ENCODE measurements around the gene OTULIN. TPM values are rescaled to one million over a fixed set of nuclear protein-coding genes. Genes with fewer than 3 reads are reported as not detected.
A peak's percentile ranks its signal among the peaks of the same experiment; 100 is the strongest.

Gene OTULIN
- total RNA-seq, 1 experiment from 2014 or later, result 22.4 TPM

DNA sequence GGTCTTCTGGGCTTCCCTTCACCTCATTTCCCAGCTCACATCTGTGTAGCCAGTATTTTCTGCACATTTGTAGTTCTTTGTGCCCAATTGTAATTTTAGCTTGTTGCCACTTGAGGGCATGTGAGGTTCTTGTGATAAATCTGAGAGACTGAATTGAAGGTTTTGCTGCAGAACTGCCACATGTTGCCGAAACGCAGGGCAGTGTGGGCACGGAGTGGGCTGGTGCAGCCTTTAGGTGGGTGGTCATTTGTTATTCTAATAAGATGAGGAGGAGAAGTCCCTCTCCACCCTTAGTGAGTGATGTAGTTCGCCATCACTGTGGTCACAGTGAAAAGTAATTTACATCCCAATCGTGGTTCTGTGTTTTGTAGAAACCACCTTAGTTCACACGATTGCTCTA is 21.2 kb downstream of the OTULIN start:
- H3K4me3 ChIP-seq (ENCODE audit: low read length), result no peak overlapping the region
- H3K4me2 ChIP-seq (ENCODE audit: low read length), result no peak overlapping the region
- BruUV-seq (replicated peaks), result no TSS peak
- no peaks in the 10 kb centered on the region for H4K20me1 ChIP-seq (ENCODE audit: low read length)
- no peaks in the 10 kb centered on the region for H3K9me3 ChIP-seq (ENCODE audit: low read length)
- H3K9ac ChIP-seq (ENCODE audit: low read length), result no peak overlapping the region
- DNase-seq, result peak; percentile 79
- ChIA-PET POLR2A (ENCODE audit: unreplicated experiment) (interaction anchor here (0.6 kb wide), 1 partner anchor 134 kb away, joined by 4 read pairs; no protein-coding TSS in a partner anchor), CTCF (interaction anchor here (0.6 to 2.1 kb wide), 3 partner anchors 28 to 318 kb away, joined by 3 to 5 read pairs (median 4); no protein-coding TSS in a partner anchor)
- no peak overlapping the region for H2AFZ ChIP-seq (ENCODE audit: low read length)
- H3K9me2 ChIP-seq (replicated peaks; ENCODE audit: low read length), result no peaks in the 10 kb centered on the region
- H3K79me2 ChIP-seq (ENCODE audit: low read length), result 0 out of 2 replicates have a peak, but pooled peaks cover 3% of the 10 kb centered on the region
- peaks cover 68% of the 10 kb centered on the region for H3K36me3 ChIP-seq (ENCODE audit: low read depth, low read length)
- TF ChIP-seq, protein P1, sequence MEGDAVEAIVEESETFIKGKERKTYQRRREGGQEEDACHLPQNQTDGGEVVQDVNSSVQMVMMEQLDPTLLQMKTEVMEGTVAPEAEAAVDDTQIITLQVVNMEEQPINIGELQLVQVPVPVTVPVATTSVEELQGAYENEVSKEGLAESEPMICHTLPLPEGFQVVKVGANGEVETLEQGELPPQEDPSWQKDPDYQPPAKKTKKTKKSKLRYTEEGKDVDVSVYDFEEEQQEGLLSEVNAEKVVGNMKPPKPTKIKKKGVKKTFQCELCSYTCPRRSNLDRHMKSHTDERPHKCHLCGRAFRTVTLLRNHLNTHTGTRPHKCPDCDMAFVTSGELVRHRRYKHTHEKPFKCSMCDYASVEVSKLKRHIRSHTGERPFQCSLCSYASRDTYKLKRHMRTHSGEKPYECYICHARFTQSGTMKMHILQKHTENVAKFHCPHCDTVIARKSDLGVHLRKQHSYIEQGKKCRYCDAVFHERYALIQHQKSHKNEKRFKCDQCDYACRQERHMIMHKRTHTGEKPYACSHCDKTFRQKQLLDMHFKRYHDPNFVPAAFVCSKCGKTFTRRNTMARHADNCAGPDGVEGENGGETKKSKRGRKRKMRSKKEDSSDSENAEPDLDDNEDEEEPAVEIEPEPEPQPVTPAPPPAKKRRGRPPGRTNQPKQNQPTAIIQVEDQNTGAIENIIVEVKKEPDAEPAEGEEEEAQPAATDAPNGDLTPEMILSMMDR (conservative IDR thresholded peaks at IDR 0.05; ENCODE audit: low read depth, low read length), result peak; percentile 89
- no peak for TF ChIP-seq EZH2phosphoT487 (IDR thresholded peaks at IDR 0.05; ENCODE audit: borderline replicate concordance, low read length)
- H3K4me1 ChIP-seq (ENCODE audit: insufficient read depth, low read length), result peaks cover 9% of the 10 kb centered on the region; the same call in 1 of the 2 replicates
- H3K27me3 ChIP-seq (ENCODE audit: low read length), result no peaks in the 10 kb centered on the region
- ATAC-seq, result peak; percentile 77
- no peaks in the 10 kb centered on the region for H3F3A ChIP-seq (ENCODE audit: low read length, unreplicated experiment)
- H3K27ac ChIP-seq (ENCODE audit: low read length), result no peak overlapping the region
- intact Hi-C loops (cut with micrococcal nuclease), result loop anchor here (1.0 kb wide), 2 partner anchors 321 to 329 kb away; no protein-coding TSS in a partner anchor

DNA sequence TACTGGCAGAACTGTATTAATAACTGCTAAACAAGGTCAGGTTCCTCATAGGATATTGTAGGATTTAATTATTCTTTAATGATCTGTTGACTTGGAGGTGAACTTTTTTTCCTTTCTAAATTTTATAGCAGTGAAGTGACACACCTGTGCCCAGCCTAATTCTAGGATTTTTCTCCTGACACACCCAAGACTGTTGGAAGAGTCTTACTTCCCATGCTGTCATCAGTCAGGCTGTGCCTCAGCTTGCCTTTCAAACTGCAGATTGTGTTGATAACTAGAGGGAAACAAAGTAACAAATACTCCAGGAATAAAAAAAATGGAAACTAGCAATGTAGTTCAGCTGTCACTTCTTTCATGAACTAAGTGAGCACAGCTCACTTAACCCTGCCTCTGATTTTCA is 22.0 kb downstream of the OTULIN start:
- BruUV-seq (replicated peaks), result no TSS peak
- no peaks in the 10 kb centered on the region for H3K9me3 ChIP-seq (ENCODE audit: low read length)
- no peaks in the 10 kb centered on the region for H3K27me3 ChIP-seq (ENCODE audit: low read length)
- ChIA-PET POLR2A (ENCODE audit: unreplicated experiment) (no interaction called here), CTCF (interaction anchor here (2.1 kb wide), 1 partner anchor 38 kb away, joined by 5 read pairs; no protein-coding TSS in a partner anchor)
- H3K9me2 ChIP-seq (replicated peaks; ENCODE audit: low read length), result no peaks in the 10 kb centered on the region
- no peak overlapping the region for H3K4me2 ChIP-seq (ENCODE audit: low read length)
- intact Hi-C loops (cut with micrococcal nuclease), result no loop called here
- H3K36me3 ChIP-seq (ENCODE audit: low read depth, low read length), result peaks cover 69% of the 10 kb centered on the region
- H3F3A ChIP-seq (ENCODE audit: low read length, unreplicated experiment), result no peaks in the 10 kb centered on the region
- no peak for TF ChIP-seq EZH2 (IDR thresholded peaks at IDR 0.05; ENCODE audit: low read length, unreplicated experiment)
- no peak for TF ChIP-seq EZH2phosphoT487 (IDR thresholded peaks at IDR 0.05; ENCODE audit: borderline replicate concordance, low read length)
- TF ChIP-seq, protein P1 (conservative IDR thresholded peaks at IDR 0.05; ENCODE audit: low read depth, low read length), result no peak
- H3K4me1 ChIP-seq (ENCODE audit: insufficient read depth, low read length), result peaks cover 9% of the 10 kb centered on the region; the same call in 1 of the 2 replicates
- H3K79me2 ChIP-seq (ENCODE audit: low read length), result 0 out of 2 replicates have a peak, but pooled peaks cover 3% of the 10 kb centered on the region
- no peak overlapping the region for H2AFZ ChIP-seq (ENCODE audit: low read length)
- no peak for ATAC-seq
- no peak overlapping the region for H3K9ac ChIP-seq (ENCODE audit: low read length)
- no peak overlapping the region for H3K27ac ChIP-seq (ENCODE audit: low read length)
- H4K20me1 ChIP-seq (ENCODE audit: low read length), result no peaks in the 10 kb centered on the region
- DNase-seq, result no peak
- no peak overlapping the region for H3K4me3 ChIP-seq (ENCODE audit: low read length)

DNA sequence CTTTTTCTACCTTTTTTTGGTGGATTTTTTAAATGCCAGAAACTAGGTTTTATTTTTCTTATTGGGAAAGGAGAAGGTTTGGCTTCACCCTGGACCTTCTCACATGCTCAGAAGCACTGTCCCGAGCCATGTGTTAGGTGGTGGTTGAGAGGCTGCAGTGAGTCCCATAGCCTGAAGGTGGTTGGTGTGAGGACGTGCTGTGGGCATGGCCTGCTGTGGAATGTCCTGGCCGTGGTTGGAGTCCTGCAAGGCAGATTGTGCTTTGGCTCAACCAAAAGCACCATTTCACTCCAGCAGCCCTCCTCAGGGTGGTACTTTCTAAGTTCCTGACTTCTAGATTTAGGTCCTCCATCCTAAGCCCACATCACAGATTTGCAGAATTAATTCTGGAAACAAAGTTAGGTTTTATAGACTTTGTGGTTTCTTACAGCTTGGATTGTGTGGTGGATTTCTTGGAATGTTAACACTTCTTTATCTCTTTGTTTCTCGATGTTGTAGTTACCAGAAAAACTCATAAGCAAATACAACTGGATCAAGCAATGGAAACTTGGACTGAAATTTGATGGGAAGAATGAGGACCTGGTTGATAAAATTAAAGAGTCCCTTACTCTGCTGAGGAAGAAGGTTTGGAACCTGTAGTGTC is 22.6 kb downstream of the OTULIN start:
- POLR2A ChIA-PET (ENCODE audit: unreplicated experiment), result no interaction called here
- Histone ChIP-seq H3K36me3 (ENCODE audit: low read depth, low read length) (peaks cover 67% of the 10 kb centered on the region), H3F3A (ENCODE audit: low read length, unreplicated experiment) (no peaks in the 10 kb centered on the region), H3K9me3 (ENCODE audit: low read length) (no peaks in the 10 kb centered on the region), H3K4me1 (ENCODE audit: insufficient read depth, low read length) (peaks cover 9% of the 10 kb centered on the region; the same call in 1 of the 2 replicates), H2AFZ (ENCODE audit: low read length) (no peak overlapping the region), H3K4me2 (ENCODE audit: low read length) (no peak overlapping the region), H3K27me3 (ENCODE audit: low read length) (no peaks in the 10 kb centered on the region), H4K20me1 (ENCODE audit: low read length) (no peaks in the 10 kb centered on the region), H3K9ac (ENCODE audit: low read length) (no peak overlapping the region), H3K79me2 (ENCODE audit: low read length) (0 out of 2 replicates have a peak, but pooled peaks cover 3% of the 10 kb centered on the region), H3K9me2 (replicated peaks; ENCODE audit: low read length) (no peaks in the 10 kb centered on the region), H3K27ac (ENCODE audit: low read length) (no peak overlapping the region), H3K4me3 (ENCODE audit: low read length) (no peak overlapping the region)
- CTCF ChIA-PET, result no interaction called here
- intact Hi-C loops (cut with micrococcal nuclease), result no loop called here
- TF ChIP-seq, protein P1 (conservative IDR thresholded peaks at IDR 0.05; ENCODE audit: low read depth, low read length), result no peak
- TF ChIP-seq EZH2 (IDR thresholded peaks at IDR 0.05; ENCODE audit: low read length, unreplicated experiment), result no peak
- ATAC-seq, result no peak
- BruUV-seq (replicated peaks), result no TSS peak
- no peak for DNase-seq
